Prostate gland (tissue), 2 donors: ENCODE measurements around the gene OR8D2. TPM values are rescaled to one million over a fixed set of nuclear protein-coding genes. Genes with fewer than 3 reads are reported as not detected.

Experiments used
- DNase-seq: peaks from one replicate; pipeline ENCODE4 v3.0.0-alpha.2; 2019; ENCODE audit warnings: low spot score
- H3K27ac ChIP-seq, 2 donors: fragments of 200-600 bp; sonication (generic); 2 replicates each; pipeline ENCODE4 v1.5.1; 2017 to 2019
- H3K27me3 ChIP-seq: fragments of 200-600 bp; sonication (generic); replicated peaks from 2 replicates; pipeline ENCODE4 v1.5.1; 2019; ENCODE audit not compliant: insufficient read depth
- H3K36me3 ChIP-seq, 2 donors: fragments of 200-600 bp; sonication (generic); 1 replicate in 1 of 2; 2 replicates in 1 of 2; pipeline versions ENCODE4 v1.5.1 to v1.8.1; 2017 to 2019
- H3K4me1 ChIP-seq: fragments of 200-600 bp; sonication (generic); replicated peaks from 2 replicates; pipeline ENCODE4 v1.5.1; 2019
- H3K4me3 ChIP-seq, 2 donors: fragments of 200-600 bp; sonication (generic); 2 replicates each; pipeline ENCODE4 v1.5.1; 2017 to 2019
- H3K9me3 ChIP-seq: fragments of 200-600 bp; sonication (generic); 2 replicates; pipeline ENCODE4 v1.5.1; 2017
- POLR2A ChIP-seq: fragments of 450-650 bp; IDR thresholded peaks from one replicate; pipeline ENCODE4 v1.6.1; 2016; ENCODE audit warnings: antibody characterized with exemption, mild to moderate bottlenecking
- POLR2AphosphoS5 ChIP-seq: sonication (generic); formaldehyde crosslinking; IDR thresholded peaks from one replicate; pipeline ENCODE4 v1.6.1; 2017; ENCODE audit warnings: antibody characterized with exemption
- WGBS: methylation state at CpG from one replicate; pipeline ENCODE4 v1.1.5; 2018; 5-methylcytosine and 5-hydroxymethylcytosine counted together
- intact Hi-C: fragments of 100-400 bp; cut with DNase I; formaldehyde crosslinking; loops from one replicate; pipeline ENCODE4 v1.14.2; 2022
- total RNA-seq, 2 donors: library from RNA; depleted of rRNA; stranded (reverse); fragments of >200 nt; gene quantifications; one replicate each; pipeline ENCODE4 v1.1.0, GENCODE V29; 2016
- TF ChIP-seq, protein P1 (sequence below), 4 experiments: fragments of 200-600 bp in 2 of 4; fragments of 450-650 bp in 2 of 4; sonication (generic) in 2 of 4; IDR thresholded peaks; 1 replicate in 3 of 4; 2 replicates in 1 of 4; pipeline ENCODE4 v1.5.1; 2016 to 2019; ENCODE audit warnings: antibody characterized with exemption in 4 of 4, mild to moderate bottlenecking in 2 of 4, moderate library complexity in 2 of 4

OR8D2 gene
- total RNA-seq, 2 donors from 2014 or later = not detected

- Histone ChIP-seq H3K9me3 (no peaks in the 10 kb centered on the region), H3K27me3 (no peaks in the 10 kb centered on the region), H3K4me1 (no peaks in the 10 kb centered on the region), H3K36me3 (no peaks in the 10 kb centered on the region), H3K4me3 (no peak overlapping the region), H3K27ac (no peak overlapping the region)
- no peak for TF ChIP-seq POLR2A
- no peak for TF ChIP-seq POLR2AphosphoS5
- TF ChIP-seq, protein P1, sequence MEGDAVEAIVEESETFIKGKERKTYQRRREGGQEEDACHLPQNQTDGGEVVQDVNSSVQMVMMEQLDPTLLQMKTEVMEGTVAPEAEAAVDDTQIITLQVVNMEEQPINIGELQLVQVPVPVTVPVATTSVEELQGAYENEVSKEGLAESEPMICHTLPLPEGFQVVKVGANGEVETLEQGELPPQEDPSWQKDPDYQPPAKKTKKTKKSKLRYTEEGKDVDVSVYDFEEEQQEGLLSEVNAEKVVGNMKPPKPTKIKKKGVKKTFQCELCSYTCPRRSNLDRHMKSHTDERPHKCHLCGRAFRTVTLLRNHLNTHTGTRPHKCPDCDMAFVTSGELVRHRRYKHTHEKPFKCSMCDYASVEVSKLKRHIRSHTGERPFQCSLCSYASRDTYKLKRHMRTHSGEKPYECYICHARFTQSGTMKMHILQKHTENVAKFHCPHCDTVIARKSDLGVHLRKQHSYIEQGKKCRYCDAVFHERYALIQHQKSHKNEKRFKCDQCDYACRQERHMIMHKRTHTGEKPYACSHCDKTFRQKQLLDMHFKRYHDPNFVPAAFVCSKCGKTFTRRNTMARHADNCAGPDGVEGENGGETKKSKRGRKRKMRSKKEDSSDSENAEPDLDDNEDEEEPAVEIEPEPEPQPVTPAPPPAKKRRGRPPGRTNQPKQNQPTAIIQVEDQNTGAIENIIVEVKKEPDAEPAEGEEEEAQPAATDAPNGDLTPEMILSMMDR (IDR thresholded peaks at IDR 0.05) = no peak
- intact Hi-C loops = no loop called here
- DNase-seq = no peak
- 81% methylated on average over 6 of the region's 6 CpGs for WGBS
Measured at GRCh38 chr11:124339396-124340141, 19.6 kb upstream of the OR8D2 start.

- DNase-seq = no peak
- H3K27me3 ChIP-seq = no peaks in the 10 kb centered on the region
- 87% methylated on average over 3 of the region's 3 CpGs for WGBS
- intact Hi-C loops = no loop called here
- H3K36me3 ChIP-seq = no peaks in the 10 kb centered on the region
- no peaks in the 10 kb centered on the region for H3K4me1 ChIP-seq
- H3K9me3 ChIP-seq = no peaks in the 10 kb centered on the region
- H3K4me3 ChIP-seq = no peak overlapping the region
- TF ChIP-seq POLR2A = no peak
- TF ChIP-seq, protein P1 (IDR thresholded peaks at IDR 0.05) = no peak
- TF ChIP-seq POLR2AphosphoS5 = no peak
- H3K27ac ChIP-seq = no peak overlapping the region
Measured at GRCh38 chr11:124331873-124332272, 11.9 kb upstream of the OR8D2 start.

DNA sequence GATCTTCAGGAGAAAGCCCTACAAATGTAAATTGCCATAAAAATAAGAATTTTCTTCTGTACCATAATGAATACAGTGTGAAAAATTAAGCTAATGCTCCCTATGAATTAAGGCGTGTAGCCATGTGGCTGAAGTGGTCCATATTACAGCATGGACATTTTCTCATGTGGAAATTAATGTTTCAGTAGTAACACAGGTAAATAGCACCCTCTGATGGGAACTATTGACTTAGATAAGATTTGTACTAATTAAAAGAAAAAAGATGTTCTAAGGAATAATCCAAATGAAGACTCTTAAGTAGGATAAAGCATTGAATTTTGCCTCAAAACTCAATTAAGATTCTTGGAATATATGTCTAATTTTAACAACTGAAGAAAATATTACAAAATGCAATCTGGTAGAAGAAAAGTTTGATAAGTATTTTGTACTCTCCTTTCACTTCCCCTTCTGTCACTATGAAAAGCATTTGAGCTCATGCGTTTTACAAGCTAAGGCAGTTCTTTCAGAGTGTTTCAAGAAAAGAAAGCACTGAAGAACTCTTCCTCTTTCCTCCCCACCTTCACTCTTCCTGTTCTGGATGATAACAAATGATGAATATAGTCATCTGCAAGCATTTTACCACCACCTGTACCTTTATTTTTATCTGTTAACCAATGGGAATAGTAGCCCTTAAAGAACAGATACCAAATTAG lies 9.9 kb upstream of the OR8D2 start:
- 39% methylated on average over 2 of the region's 2 CpGs for WGBS
- no peak for DNase-seq
- TF ChIP-seq POLR2AphosphoS5 (no peak), POLR2A (no peak)
- TF ChIP-seq, protein P1 (IDR thresholded peaks at IDR 0.05) = no peak
- H3K27me3 ChIP-seq = no peaks in the 10 kb centered on the region
- H3K27ac ChIP-seq = no peak overlapping the region
- intact Hi-C loops = no loop called here
- H3K9me3 ChIP-seq = no peaks in the 10 kb centered on the region
- no peak overlapping the region for H3K4me3 ChIP-seq
- H3K36me3 ChIP-seq = no peaks in the 10 kb centered on the region
- H3K4me1 ChIP-seq = no peaks in the 10 kb centered on the region

- DNase-seq = no peak
- TF ChIP-seq POLR2A (no peak), POLR2AphosphoS5 (no peak)
- TF ChIP-seq, protein P1 (IDR thresholded peaks at IDR 0.05) = no peak
- Histone ChIP-seq H3K4me1 (no peaks in the 10 kb centered on the region), H3K36me3 (no peaks in the 10 kb centered on the region), H3K27me3 (no peaks in the 10 kb centered on the region), H3K9me3 (no peaks in the 10 kb centered on the region), H3K27ac (no peak overlapping the region), H3K4me3 (no peak overlapping the region)
- WGBS = 97% methylated on average over 1 of the region's 1 CpG
- intact Hi-C loops = no loop called here
Measured at GRCh38 chr11:124327775-124328174, 7.8 kb upstream of the OR8D2 start.

DNA sequence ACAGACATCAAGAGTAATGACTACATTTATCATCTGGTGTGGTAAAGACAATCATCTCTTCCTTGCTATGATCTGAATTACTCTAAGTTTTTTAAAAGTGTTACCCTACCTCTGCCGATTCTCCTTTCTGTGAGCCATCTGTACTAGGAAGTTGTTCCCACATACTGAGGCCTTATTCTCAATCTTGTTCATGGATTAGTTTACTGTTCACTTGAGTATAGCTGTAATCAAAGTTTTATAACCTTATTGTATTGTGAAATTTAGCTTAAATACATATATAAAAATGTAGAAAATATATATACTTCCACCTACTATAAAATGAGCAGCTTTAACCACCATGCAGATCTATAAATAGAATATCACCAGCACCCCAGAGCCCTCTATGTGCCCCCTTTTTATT lies 2.4 kb upstream of the OR8D2 start:
- Histone ChIP-seq H3K36me3 (no peaks in the 10 kb centered on the region), H3K4me1 (no peaks in the 10 kb centered on the region), H3K27ac (no peak overlapping the region), H3K4me3 (no peak overlapping the region), H3K27me3 (no peaks in the 10 kb centered on the region), H3K9me3 (no peaks in the 10 kb centered on the region)
- no peak for DNase-seq
- TF ChIP-seq, protein P1 (IDR thresholded peaks at IDR 0.05) = no peak
- TF ChIP-seq POLR2A (no peak), POLR2AphosphoS5 (no peak)
- intact Hi-C loops = no loop called here
- WGBS = 91% methylated on average over 1 of the region's 1 CpG
